Measurements from ENCODE around the gene VPS11.

The VPS11 gene

GRCh38 chr11:119106564-119107537, 39.2 kb downstream of the VPS11 start, which contains the start of gene C2CD2L:
C2CD2L (plus strand) TSS chr11:119107344; CDS start chr11:119107742, 398 bp downstream.
- peak; percentile 90 for DNase-seq

- no peak for DNase-seq
Measured at GRCh38 chr11:119107538-119108145, 40.0 kb downstream of the VPS11 start.

GRCh38 chr11:119108146-119108856, 40.7 kb downstream of the VPS11 start:
- DNase-seq, result no peak

DNA sequence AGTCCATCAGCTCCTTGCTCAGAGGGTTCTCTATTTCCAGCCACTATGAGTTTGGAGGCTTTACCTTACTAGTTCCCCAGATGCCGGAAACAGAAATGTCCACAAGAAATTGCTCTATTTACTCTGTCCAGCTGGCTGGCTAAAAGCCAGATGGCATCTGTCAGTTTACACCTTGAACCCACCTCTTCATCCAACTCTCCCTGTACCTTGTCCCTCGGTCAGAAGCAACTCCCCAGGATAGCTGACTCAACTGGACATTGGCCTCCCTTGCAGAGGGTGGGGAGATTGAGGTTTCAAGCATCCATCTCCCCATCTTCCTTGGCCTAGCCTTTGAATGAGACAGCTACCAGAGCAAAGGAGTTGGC, 41.2 kb downstream of the VPS11 start:
- no peak for DNase-seq

DNA sequence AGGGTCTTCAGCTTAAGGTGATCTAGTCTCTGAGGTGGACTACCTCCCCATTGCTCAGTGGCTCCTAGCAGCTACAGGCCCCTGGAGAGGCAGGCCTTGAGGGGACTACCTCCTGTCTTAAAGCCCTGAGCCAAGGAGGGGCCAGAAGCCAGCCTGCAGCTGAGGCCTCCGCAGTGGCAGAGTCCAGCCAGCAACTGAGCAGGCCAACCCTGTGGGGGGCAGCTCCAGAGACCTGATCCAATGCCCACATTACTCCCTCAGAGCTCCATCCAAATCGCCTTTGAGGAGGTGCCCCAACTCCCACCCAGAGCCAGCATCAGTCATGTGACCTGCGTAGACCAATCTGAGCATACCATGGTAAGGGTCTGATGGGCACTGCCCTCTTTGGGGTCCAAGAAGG, 42.2 kb downstream of the VPS11 start:
- no peak for DNase-seq

DNA sequence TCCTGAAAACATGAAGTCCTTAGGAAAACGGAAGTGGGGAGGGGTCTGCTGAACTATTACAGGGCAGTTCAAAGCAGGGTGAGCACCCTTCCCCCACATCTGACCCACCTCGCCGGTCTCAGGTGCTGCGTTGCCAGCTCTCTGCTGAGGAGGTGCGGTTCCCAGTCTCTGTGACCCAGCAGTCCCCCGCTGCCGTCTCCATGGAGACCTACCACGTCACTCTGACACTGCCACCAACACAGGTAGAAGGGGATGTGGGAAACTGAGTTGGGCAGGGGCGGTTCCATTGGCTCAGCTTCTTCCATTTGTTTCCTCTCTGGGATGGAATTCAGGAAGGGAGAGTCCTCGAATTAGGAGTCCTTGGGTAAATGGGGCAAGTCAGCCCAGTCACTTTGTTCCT, 42.8 kb downstream of the VPS11 start:
- DNase-seq, result no peak

- DNase-seq, result no peak
Measured at GRCh38 chr11:119111361-119111925, 43.8 kb downstream of the VPS11 start.

- DNase-seq, result no peak
Measured at GRCh38 chr11:119112314-119113020, 44.8 kb downstream of the VPS11 start.

DNA sequence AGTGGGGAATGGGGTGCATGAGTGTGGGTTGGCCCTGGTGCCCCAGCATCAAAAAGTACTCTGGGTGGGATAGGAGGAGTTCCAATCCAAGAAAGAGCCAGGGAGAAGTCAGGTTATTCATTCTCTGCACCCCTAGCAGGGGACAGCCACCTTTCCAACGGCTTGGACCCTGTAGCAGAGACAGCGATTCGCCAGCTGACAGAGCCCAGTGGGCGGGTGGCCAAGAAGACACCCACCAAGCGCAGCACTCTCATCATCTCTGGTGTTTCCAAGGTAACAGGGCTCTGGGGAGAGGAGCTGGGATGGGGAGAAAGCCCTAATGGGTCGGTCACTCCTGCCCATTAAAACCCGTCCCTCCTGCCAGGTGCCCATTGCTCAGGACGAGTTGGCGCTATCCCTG, 46.1 kb downstream of the VPS11 start:
- DNase-seq, result no peak

DNA sequence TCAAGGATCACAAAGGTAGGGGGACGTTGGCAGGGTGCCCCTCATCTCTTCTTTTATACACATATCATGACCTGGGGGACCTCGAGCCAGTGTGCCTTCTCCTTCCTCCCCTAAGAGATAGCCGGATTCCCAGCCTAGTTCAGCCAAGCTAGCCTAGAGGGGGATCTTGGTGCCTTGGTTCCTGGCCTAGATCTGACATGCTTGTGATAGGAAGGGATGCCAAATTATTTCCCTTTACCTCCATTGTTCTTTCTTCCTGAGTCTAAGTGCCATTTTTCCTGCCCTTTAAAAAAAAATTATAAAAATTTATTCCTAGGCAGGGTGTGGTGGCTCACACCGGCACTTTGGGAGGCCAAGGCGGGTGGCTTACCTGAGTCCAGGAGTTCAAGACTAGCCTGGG, 46.7 kb downstream of the VPS11 start:
- DNase-seq, result no peak

- no peak for DNase-seq
Measured at GRCh38 chr11:119115484-119116234, 48.0 kb downstream of the VPS11 start.

DNA sequence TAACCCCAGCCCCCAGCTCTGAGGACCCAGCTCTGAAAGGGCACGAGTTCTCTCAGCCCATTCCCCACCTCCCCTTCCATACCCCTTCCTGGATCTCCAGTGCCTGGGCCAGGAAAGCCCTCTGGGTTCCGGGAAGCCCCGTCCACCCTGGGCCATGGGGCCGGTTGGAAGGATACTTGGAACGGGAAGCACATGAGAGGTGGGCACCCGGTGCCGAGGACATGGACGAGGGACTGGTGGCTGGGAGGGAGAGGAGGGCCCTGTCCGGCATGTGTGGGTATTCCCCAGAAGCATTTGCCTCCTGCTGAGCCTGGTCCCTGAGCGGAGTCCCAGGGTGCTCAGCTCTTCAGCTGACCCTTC, 48.6 kb downstream of the VPS11 start:
- DNase-seq, result no peak

GRCh38 chr11:119116601-119117000, 49.0 kb downstream of the VPS11 start:
- DNase-seq, result no peak

DNA sequence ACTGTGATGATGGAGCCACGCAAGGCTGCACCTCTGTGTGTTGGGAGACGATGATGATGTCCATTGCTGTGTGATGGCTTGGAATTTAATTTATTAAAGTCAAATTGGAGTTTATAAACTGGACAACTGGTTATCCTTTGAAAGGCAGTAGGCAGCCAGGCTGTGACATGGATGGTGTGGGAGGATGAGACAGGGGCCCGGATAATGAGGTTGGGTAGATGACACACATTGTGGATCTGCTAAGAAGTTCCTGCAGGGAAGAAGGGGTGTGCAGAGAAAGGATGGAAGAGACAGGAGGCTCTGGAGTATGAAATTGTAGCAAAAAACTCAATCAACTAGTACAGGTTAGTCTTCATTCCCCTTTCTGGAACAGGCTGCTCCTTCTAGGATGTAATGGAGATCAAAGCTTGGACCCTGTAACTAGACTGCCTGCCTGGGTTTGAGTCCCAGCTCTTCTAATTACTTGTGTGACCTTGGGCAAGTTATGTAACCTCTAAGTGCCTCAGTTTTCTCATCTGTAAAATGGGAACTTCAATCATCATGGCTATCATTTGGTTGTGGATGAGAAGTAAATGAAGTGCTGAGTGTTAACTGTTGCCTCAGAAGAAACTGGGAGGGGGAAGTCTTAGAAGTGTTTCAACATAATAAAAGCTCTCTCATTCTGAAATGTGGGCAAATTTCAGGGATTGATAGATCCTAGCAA, 49.5 kb downstream of the VPS11 start:
- DNase-seq, result no peak

DNA sequence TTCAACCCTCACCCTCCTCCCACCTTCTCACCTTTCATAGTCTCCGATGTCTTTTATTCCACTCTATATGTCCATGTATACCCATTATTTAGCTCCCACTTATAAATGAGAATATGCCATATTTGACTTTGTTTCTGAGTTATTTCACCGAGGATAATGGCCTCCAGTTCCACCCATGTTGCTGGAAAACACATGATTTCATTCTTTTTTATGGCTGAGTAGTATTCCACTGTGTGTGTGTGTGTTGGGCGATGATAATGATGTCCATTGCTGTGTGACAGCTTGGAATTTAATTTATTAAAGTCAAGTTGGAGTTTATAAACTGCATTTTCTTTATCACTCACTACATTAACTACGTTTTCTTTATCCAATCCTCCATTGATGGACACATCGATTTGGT, 50.6 kb downstream of the VPS11 start:
- DNase-seq, result no peak

DNA sequence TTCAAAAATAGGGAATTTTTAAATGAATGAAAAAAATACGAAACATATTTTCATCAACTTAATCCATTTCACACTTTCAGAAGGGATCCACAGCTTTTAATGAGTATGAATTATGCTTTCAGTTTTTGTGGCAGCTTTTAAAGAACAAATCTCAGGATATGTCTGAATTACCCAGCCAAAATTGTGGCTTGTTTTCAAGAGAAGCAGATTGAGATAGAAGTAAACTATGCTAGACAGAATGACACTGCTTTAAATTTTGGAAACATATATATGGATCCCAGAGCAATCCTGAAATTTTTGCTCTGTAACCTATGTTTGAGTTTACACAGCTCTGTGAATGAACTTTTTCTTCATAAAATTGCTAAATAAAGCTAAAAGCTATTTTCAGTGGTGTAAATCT, 51.3 kb downstream of the VPS11 start:
- DNase-seq, result no peak

GRCh38 chr11:119120639-119121007, 53.0 kb downstream of the VPS11 start:
- DNase-seq, result peak; percentile 65

DNA sequence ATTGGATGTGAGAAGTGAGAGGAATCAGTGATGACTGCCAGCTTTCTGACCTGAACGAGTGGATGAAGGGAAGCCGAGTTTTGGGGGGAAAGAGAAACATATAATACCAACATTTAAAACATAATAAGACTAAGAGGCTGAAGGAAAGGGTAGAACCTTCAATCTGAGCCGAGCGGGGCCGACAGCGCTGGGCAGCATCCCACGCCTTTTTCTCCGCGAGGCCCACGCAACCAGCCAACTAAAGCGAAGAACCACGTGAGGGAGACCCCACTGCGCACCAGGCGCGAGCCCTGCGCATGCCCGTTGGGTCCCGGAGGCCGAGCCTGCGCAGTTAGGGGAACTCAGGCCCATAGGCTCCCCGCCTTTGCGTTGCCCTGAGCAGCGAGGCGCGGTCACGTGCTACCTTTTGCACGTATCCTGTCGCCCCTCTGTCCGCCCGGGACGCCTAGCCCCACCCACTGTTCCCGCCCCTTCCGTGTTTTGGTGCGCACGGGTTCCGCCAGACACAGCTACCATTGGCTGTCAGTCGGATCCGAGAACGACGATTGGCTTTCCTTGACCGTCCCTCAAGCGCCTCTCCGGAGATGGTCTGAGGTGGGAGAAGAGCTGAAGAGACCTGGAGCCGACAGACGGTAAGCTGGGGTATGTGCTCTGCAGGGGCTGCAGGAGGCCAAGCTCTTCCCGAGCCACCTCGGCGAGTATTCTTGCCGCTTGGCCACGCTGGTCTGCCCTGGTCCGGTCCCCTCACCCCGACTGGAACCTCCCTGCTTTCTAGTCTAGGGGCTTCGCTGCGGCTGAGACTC, 53.6 kb downstream of the VPS11 start, which contains the start of gene HINFP:
Gene HINFP, plus strand, starts transcription at position 573 of the 803 bp plus-strand sequence. CDS start 5,365 bp downstream, outside the sequence.
- peak; percentile 99 for DNase-seq

DNA sequence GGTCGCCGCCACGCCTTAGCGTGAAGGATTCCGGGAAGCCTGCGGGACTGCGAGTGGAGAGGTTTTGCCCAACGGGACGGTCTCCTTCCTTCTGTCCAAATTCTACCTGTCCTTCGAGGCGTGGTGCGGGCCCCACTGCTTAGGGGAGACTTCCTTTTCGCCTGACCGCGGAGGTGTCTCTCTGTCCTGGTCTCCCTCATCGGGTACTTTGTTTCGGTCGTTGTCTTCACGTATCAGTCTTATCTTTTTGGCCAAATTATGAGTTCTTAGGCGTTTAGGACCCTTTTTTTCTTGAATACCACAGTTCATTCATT, 54.1 kb downstream of the VPS11 start:
- DNase-seq, result no peak

- no peak for DNase-seq
Measured at GRCh38 chr11:119125821-119126220, 58.2 kb downstream of the VPS11 start.

Measured in fibroblast of skin of right quadriceps (primary cell).